Cardiac fibroblast (primary cell): ENCODE results near the gene SLC7A5.
A peak's percentile ranks its signal among the peaks of the same experiment; 100 is the strongest.
"Not testable (repeated sequence)": the region's sequence is repeated elsewhere in the genome, so short reads cannot be mapped to it uniquely, and the experiment has no call there.

Source experiments
- DNase-seq, 2 donors: peaks; one replicate each; pipeline versions ENCODE4 v3.0.0 to v3.0.0-alpha.2; 2010; ENCODE audit warnings: low read depth in 2 of 2
- H3K4me3 ChIP-seq, 2 donors: replicated peaks in 1 of 2; 1 replicate in 1 of 2; 2 replicates in 1 of 2; pipeline ENCODE4 v1.5.1; 2011; ENCODE audit warnings: low read depth in 2 of 2, low read length in 2 of 2, mild to moderate bottlenecking in 2 of 2, moderate library complexity in 1 of 2
- CTCF ChIP-seq: IDR thresholded peaks from one replicate; pipeline ENCODE4 v1.5.1; 2011; ENCODE audit warnings: low read depth, mild to moderate bottlenecking, low read length, inconsistent platforms

Gene SLC7A5

GRCh38 chr16:87812200-87812656 is 57.1 kb downstream of the SLC7A5 start:
- TF ChIP-seq CTCF = no peak
- no peak overlapping the region for H3K4me3 ChIP-seq
- DNase-seq = no peak

GRCh38 chr16:87811454-87811853 is 57.9 kb downstream of the SLC7A5 start:
- not testable (repeated sequence) for H3K4me3 ChIP-seq, DNase-seq

GRCh38 chr16:87809150-87809902 is 60.0 kb downstream of the SLC7A5 start:
- no peak overlapping the region for H3K4me3 ChIP-seq
- no peak for TF ChIP-seq CTCF
- DNase-seq = peak in 1 of 2 donors; percentile 16

GRCh38 chr16:87808108-87808507 is 61.2 kb downstream of the SLC7A5 start:
- H3K4me3 ChIP-seq = no peak overlapping the region
- TF ChIP-seq CTCF = no peak
- no peak for DNase-seq

GRCh38 chr16:87806641-87807546 is 62.4 kb downstream of the SLC7A5 start:
- no peak for TF ChIP-seq CTCF
- H3K4me3 ChIP-seq = peak overlapping the region; percentile 34 to 48
- peak; percentile 84 to 88 for DNase-seq

- peak in 1 of 2 donors; percentile 26 for DNase-seq
- no peak for TF ChIP-seq CTCF
- H3K4me3 ChIP-seq = peak overlapping the region; percentile 34 to 48
Observed at GRCh38 chr16:87806261-87806640, 63.1 kb downstream of the SLC7A5 start.

- no peak overlapping the region for H3K4me3 ChIP-seq
- no peak for TF ChIP-seq CTCF
- DNase-seq = no peak
Observed at GRCh38 chr16:87803385-87803784, 65.9 kb downstream of the SLC7A5 start.
